ENCODE measurements around the gene SNX17.

The SNX17 gene

GRCh38 chr2:27380626-27381545 lies 10.5 kb downstream of the SNX17 start, which contains the start of gene ZNF513:
Gene ZNF513, minus strand, starts transcription at chr2:27380734. Its CDS starts 208 bp downstream, at chr2:27380526.
- H3K4me1 ChIP-seq (ENCODE audit: insufficient read depth, poor library complexity, severe bottlenecking) = peaks cover 10% of the 10 kb centered on the region
- no peak for TF ChIP-seq CTCF (IDR thresholded peaks at IDR 0.05; ENCODE audit: poor library complexity, severe bottlenecking)
- peak within 1 kb of the TSS; percentile 71 for H3K27ac ChIP-seq (ENCODE audit: poor library complexity, severe bottlenecking)
- ATAC-seq (ENCODE audit: low read depth) = peak; percentile 87
- no peaks in the 10 kb centered on the region for H3K27me3 ChIP-seq (ENCODE audit: insufficient read depth, poor library complexity, severe bottlenecking)
- H3K9me3 ChIP-seq (ENCODE audit: severe bottlenecking) = no peaks in the 10 kb centered on the region
- peak; percentile 97 for DNase-seq (ENCODE audit: low spot score)
- H3K36me3 ChIP-seq (ENCODE audit: low read depth) = peaks cover 81% of the 10 kb centered on the region
- peak within 1 kb of the TSS; percentile 86 for H3K4me3 ChIP-seq (ENCODE audit: severe bottlenecking)

- ATAC-seq (ENCODE audit: low read depth) (no peak), DNase-seq (ENCODE audit: low spot score) (peak; percentile 22)
- peaks cover 10% of the 10 kb centered on the region for H3K4me1 ChIP-seq (ENCODE audit: insufficient read depth, poor library complexity, severe bottlenecking)
- H3K9me3 ChIP-seq (ENCODE audit: severe bottlenecking) = no peaks in the 10 kb centered on the region
- peaks cover 83% of the 10 kb centered on the region for H3K36me3 ChIP-seq (ENCODE audit: low read depth)
- no peaks in the 10 kb centered on the region for H3K27me3 ChIP-seq (ENCODE audit: insufficient read depth, poor library complexity, severe bottlenecking)
- TF ChIP-seq CTCF (IDR thresholded peaks at IDR 0.05; ENCODE audit: poor library complexity, severe bottlenecking) = no peak
- no peak overlapping the region for H3K4me3 ChIP-seq (ENCODE audit: severe bottlenecking)
- peak overlapping the region; percentile 71 for H3K27ac ChIP-seq (ENCODE audit: poor library complexity, severe bottlenecking)
Measured at GRCh38 chr2:27381577-27382181, 11.3 kb downstream of the SNX17 start.

GRCh38 chr2:27390822-27391679 lies 20.6 kb downstream of the SNX17 start:
- no peak for ATAC-seq (ENCODE audit: low read depth)
- H3K27me3 ChIP-seq (ENCODE audit: insufficient read depth, poor library complexity, severe bottlenecking) = no peaks in the 10 kb centered on the region
- no peak for DNase-seq (ENCODE audit: low spot score)
- H3K4me3 ChIP-seq (ENCODE audit: severe bottlenecking) = no peak overlapping the region
- no peak for TF ChIP-seq CTCF (IDR thresholded peaks at IDR 0.05; ENCODE audit: poor library complexity, severe bottlenecking)
- no peak overlapping the region for H3K27ac ChIP-seq (ENCODE audit: poor library complexity, severe bottlenecking)
- H3K9me3 ChIP-seq (ENCODE audit: severe bottlenecking) = no peaks in the 10 kb centered on the region
- peaks cover 31% of the 10 kb centered on the region for H3K36me3 ChIP-seq (ENCODE audit: low read depth)
- no peaks in the 10 kb centered on the region for H3K4me1 ChIP-seq (ENCODE audit: insufficient read depth, poor library complexity, severe bottlenecking)

GRCh38 chr2:27393225-27393624 lies 22.8 kb downstream of the SNX17 start:
- no peaks in the 10 kb centered on the region for H3K27me3 ChIP-seq (ENCODE audit: insufficient read depth, poor library complexity, severe bottlenecking)
- H3K4me1 ChIP-seq (ENCODE audit: insufficient read depth, poor library complexity, severe bottlenecking) = no peaks in the 10 kb centered on the region
- ATAC-seq (ENCODE audit: low read depth) (no peak), DNase-seq (ENCODE audit: low spot score) (no peak)
- no peak for TF ChIP-seq CTCF (IDR thresholded peaks at IDR 0.05; ENCODE audit: poor library complexity, severe bottlenecking)
- H3K36me3 ChIP-seq (ENCODE audit: low read depth) = peaks cover 15% of the 10 kb centered on the region
- H3K9me3 ChIP-seq (ENCODE audit: severe bottlenecking) = no peaks in the 10 kb centered on the region
- H3K27ac ChIP-seq (ENCODE audit: poor library complexity, severe bottlenecking) = no peak overlapping the region
- no peak overlapping the region for H3K4me3 ChIP-seq (ENCODE audit: severe bottlenecking)
